ENCODE measurements around the gene HEATR5B.

Gene HEATR5B

GRCh38 chr2:36967236-36967876 lies 116.8 kb downstream of the HEATR5B start:
- H3K14ac ChIP-seq (ENCODE audit: low read length): peak overlapping the region; percentile 95
- no peaks in the 10 kb centered on the region for H3K9me3 ChIP-seq (ENCODE audit: insufficient read depth, low read depth, low read length)
- H2BK120ac ChIP-seq (ENCODE audit: insufficient read depth, low read length, poor library complexity): peak overlapping the region; percentile 68
- H3K27me3 ChIP-seq (ENCODE audit: insufficient read depth, low read length): no peaks in the 10 kb centered on the region
- no peak overlapping the region for H2AK5ac ChIP-seq (ENCODE audit: low read length)
- no peak overlapping the region for H3K18ac ChIP-seq (ENCODE audit: low read length)
- H4K91ac ChIP-seq (ENCODE audit: low read depth, low read length): peak overlapping the region; percentile 59
- no peak overlapping the region for H3K23ac ChIP-seq (ENCODE audit: low read length)
- H3K9ac ChIP-seq (ENCODE audit: low read length): no peak overlapping the region
- no peak overlapping the region for H3K4ac ChIP-seq (ENCODE audit: low read depth, low read length)
- WGBS (ENCODE audit: extremely low coverage, insufficient coverage, insufficient read length): no CpG with 5 or more reads among the region's 15 CpGs
- H3K4me2 ChIP-seq (ENCODE audit: low read length): peak overlapping the region; percentile 65
- peaks cover 15% of the 10 kb centered on the region for H3K79me2 ChIP-seq (ENCODE audit: control insufficient read depth, insufficient read depth, low read length, poor library complexity)
- H3K4me3 ChIP-seq (ENCODE audit: low read depth, low read length): peak overlapping the region; percentile 73
- H4K12ac ChIP-seq (ENCODE audit: low read depth, low read length): peak overlapping the region; percentile 85
- peaks cover 8 to 9% of the 10 kb centered on the region in 2 experiments for H3K4me1 ChIP-seq (ENCODE audit: control insufficient read depth in 1 of 2, insufficient read depth in 2 of 2, low read length in 2 of 2)
- peaks cover 14% of the 10 kb centered on the region for H3K79me1 ChIP-seq (ENCODE audit: low read length)
- H3K36me3 ChIP-seq (ENCODE audit: control insufficient read depth in 1 of 2, insufficient read depth in 2 of 2, low read length in 2 of 2): no peaks in the 10 kb centered on the region
- H2AFZ ChIP-seq (ENCODE audit: insufficient read depth, low read length, poor library complexity): peak overlapping the region; percentile 73
- no peak for DNase-seq
- peak overlapping the region; percentile 48 for H3K27ac ChIP-seq (ENCODE audit: low read depth, low read length)
- peak overlapping the region; percentile 50 for H2BK12ac ChIP-seq (ENCODE audit: low read length)
- peak overlapping the region; percentile 93 for H2BK5ac ChIP-seq (ENCODE audit: low read depth, low read length, poor library complexity)
- peak overlapping the region; percentile 97 for H4K8ac ChIP-seq (ENCODE audit: low read depth, low read length)

DNA sequence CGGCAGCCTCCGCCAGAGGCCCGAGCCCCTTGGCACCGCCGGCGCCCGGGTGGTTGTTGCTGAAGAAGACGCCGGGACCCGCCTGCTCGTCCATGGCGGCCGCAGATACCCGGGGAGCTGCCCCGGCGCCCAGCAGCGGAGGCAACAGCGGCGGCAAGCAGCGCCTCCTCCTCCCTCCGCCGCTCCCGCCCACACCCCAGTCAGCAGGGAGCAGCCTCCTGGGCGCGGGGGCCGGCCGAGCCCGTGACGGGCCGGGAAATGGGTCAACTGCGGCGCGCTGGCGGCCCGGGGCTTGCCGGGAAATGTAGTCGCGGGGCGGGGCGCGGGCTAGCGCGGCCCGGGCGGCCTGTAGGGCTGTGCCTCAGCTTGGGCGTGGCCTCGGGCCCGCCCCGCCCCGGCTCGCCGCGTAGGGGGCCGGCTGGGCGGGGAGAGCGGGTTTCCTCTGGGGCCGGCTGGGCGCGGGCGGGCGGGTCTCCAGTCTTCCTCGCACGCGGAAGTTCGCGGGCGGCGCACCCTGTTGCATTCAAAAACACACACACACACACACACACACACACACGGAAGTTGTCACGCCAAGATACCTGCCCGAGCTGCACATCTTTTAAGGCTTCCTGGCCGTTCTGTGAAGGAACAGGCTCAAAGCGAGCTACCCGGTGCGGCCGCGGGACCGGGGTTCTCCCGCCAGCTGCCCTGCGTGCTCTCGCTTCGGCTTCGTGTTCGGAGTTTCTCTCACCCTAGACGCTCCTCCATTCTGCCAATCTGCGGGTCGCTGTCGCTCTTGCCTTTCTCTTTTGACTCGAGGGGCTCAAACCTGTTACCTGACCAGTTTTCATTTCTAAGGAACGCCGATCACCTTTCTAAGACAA lies 117.6 kb downstream of the HEATR5B start, which contains the start of gene STRN:
STRN (minus strand) TSS at position 167 of the 866 bp plus-strand sequence; CDS start at position 94, 73 bp downstream.
- Histone ChIP-seq H3K14ac (ENCODE audit: low read length) (peak within 1 kb of the TSS; percentile 98), H3K4me2 (ENCODE audit: low read length) (peak within 1 kb of the TSS; percentile 65), H4K8ac (ENCODE audit: low read depth, low read length) (peak within 1 kb of the TSS; percentile 98), H3K4ac (ENCODE audit: low read depth, low read length) (peak within 1 kb of the TSS; percentile 96), H3K9ac (ENCODE audit: low read length) (peak within 1 kb of the TSS; percentile 95), H4K12ac (ENCODE audit: low read depth, low read length) (peak within 1 kb of the TSS; percentile 95), H3K9me3 (ENCODE audit: insufficient read depth, low read depth, low read length) (no peaks in the 10 kb centered on the region), H3K4me3 (ENCODE audit: low read depth, low read length) (peak within 1 kb of the TSS; percentile 89), H2BK12ac (ENCODE audit: low read length) (peak within 1 kb of the TSS; percentile 50), H4K91ac (ENCODE audit: low read depth, low read length) (peak within 1 kb of the TSS; percentile 98), H3K18ac (ENCODE audit: low read length) (peak within 1 kb of the TSS; percentile 97), H3K4me1 (ENCODE audit: control insufficient read depth in 1 of 2, insufficient read depth in 2 of 2, low read length in 2 of 2) (peaks cover 9 to 10% of the 10 kb centered on the region in 2 experiments), H3K23ac (ENCODE audit: low read length) (no peak within 1 kb of the TSS), H3K36me3 (ENCODE audit: control insufficient read depth in 1 of 2, insufficient read depth in 2 of 2, low read length in 2 of 2) (no peaks in the 10 kb centered on the region), H3K79me1 (ENCODE audit: low read length) (peaks cover 16% of the 10 kb centered on the region), H2AFZ (ENCODE audit: insufficient read depth, low read length, poor library complexity) (peak within 1 kb of the TSS; percentile 96), H3K27ac (ENCODE audit: low read depth, low read length) (peak within 1 kb of the TSS; percentile 98), H3K79me2 (ENCODE audit: control insufficient read depth, insufficient read depth, low read length, poor library complexity) (peaks cover 15% of the 10 kb centered on the region), H2BK5ac (ENCODE audit: low read depth, low read length, poor library complexity) (peak within 1 kb of the TSS; percentile 98), H2AK5ac (ENCODE audit: low read length) (no peak within 1 kb of the TSS), H2BK120ac (ENCODE audit: insufficient read depth, low read length, poor library complexity) (peak within 1 kb of the TSS; percentile 96), H3K27me3 (ENCODE audit: insufficient read depth, low read length) (no peaks in the 10 kb centered on the region)
- no CpG with 5 or more reads among the region's 91 CpGs for WGBS (ENCODE audit: extremely low coverage, insufficient coverage, insufficient read length)
- DNase-seq: peak; percentile 98 to 99

DNA sequence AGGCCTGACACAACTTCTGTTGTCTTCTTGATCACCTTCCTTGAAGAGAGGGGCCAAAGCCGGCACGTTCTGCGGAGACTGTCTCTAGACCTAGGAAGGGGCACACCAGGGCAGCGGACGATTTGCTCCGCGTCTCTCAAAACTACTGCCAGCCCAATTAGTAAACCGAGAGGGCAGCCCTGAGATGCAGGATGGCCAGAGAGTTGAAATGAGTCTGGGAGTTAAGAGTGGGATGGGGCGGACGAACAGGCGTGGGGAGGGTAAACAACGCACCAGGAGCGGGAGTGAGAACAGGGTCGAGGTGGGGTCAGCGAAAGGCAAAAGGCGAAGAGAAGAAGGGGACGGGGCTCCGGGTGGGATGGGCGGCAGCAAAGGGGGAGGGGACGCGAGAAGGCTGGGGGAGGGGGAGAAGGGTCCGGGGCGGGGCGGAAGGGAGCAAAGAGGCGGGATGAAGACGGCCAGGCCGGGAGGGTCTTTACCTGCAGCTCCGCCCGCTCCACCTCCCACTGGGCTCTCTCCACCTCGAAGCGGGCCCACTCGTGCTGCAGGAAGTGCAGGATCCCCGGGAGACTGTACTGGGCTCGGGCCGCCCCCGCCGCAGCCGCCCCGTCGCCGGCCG lies 118.3 kb downstream of the HEATR5B start:
- H3K79me1 ChIP-seq (ENCODE audit: low read length): peaks cover 18% of the 10 kb centered on the region
- peak overlapping the region; percentile 98 for H3K14ac ChIP-seq (ENCODE audit: low read length)
- H2AFZ ChIP-seq (ENCODE audit: insufficient read depth, low read length, poor library complexity): peak overlapping the region; percentile 96
- peak overlapping the region; percentile 95 for H4K12ac ChIP-seq (ENCODE audit: low read depth, low read length)
- H3K4me3 ChIP-seq (ENCODE audit: low read depth, low read length): peak overlapping the region; percentile 89
- no peak overlapping the region for H2AK5ac ChIP-seq (ENCODE audit: low read length)
- peak in 1 of 2 donors; percentile 29 for DNase-seq
- H3K23ac ChIP-seq (ENCODE audit: low read length): no peak overlapping the region
- H2BK12ac ChIP-seq (ENCODE audit: low read length): no peak overlapping the region
- peak overlapping the region; percentile 96 for H3K4ac ChIP-seq (ENCODE audit: low read depth, low read length)
- H3K9ac ChIP-seq (ENCODE audit: low read length): peak overlapping the region; percentile 95
- H3K79me2 ChIP-seq (ENCODE audit: control insufficient read depth, insufficient read depth, low read length, poor library complexity): peaks cover 18% of the 10 kb centered on the region
- H3K27ac ChIP-seq (ENCODE audit: low read depth, low read length): peak overlapping the region; percentile 98
- peak overlapping the region; percentile 98 for H4K91ac ChIP-seq (ENCODE audit: low read depth, low read length)
- peak overlapping the region; percentile 98 for H4K8ac ChIP-seq (ENCODE audit: low read depth, low read length)
- H2BK5ac ChIP-seq (ENCODE audit: low read depth, low read length, poor library complexity): peak overlapping the region; percentile 98
- H3K36me3 ChIP-seq (ENCODE audit: control insufficient read depth in 1 of 2, insufficient read depth in 2 of 2, low read length in 2 of 2): no peaks in the 10 kb centered on the region
- H3K27me3 ChIP-seq (ENCODE audit: insufficient read depth, low read length): no peaks in the 10 kb centered on the region
- peak overlapping the region; percentile 96 for H2BK120ac ChIP-seq (ENCODE audit: insufficient read depth, low read length, poor library complexity)
- H3K4me2 ChIP-seq (ENCODE audit: low read length): peak overlapping the region; percentile 62
- peaks cover 10 to 12% of the 10 kb centered on the region in 2 experiments for H3K4me1 ChIP-seq (ENCODE audit: control insufficient read depth in 1 of 2, insufficient read depth in 2 of 2, low read length in 2 of 2)
- H3K18ac ChIP-seq (ENCODE audit: low read length): peak overlapping the region; percentile 97
- no peaks in the 10 kb centered on the region for H3K9me3 ChIP-seq (ENCODE audit: insufficient read depth, low read depth, low read length)
- WGBS (ENCODE audit: extremely low coverage, insufficient coverage, insufficient read length): no CpG with 5 or more reads among the region's 42 CpGs

GRCh38 chr2:36965206-36965605 lies 119.0 kb downstream of the HEATR5B start:
- no CpG with 5 or more reads among the region's 2 CpGs for WGBS (ENCODE audit: extremely low coverage, insufficient coverage, insufficient read length)

More at GRCh38 chr2:36965206-36965605, 119.0 kb downstream of the HEATR5B start:
- no peak for DNase-seq
- Histone ChIP-seq H3K27ac (ENCODE audit: low read depth, low read length) (peak overlapping the region; percentile 98), H3K4me3 (ENCODE audit: low read depth, low read length) (no peak overlapping the region), H3K79me1 (ENCODE audit: low read length) (peaks cover 18% of the 10 kb centered on the region), H3K4me2 (ENCODE audit: low read length) (peak overlapping the region; percentile 62), H3K4me1 (ENCODE audit: control insufficient read depth in 1 of 2, insufficient read depth in 2 of 2, low read length in 2 of 2) (peaks cover 10 to 12% of the 10 kb centered on the region in 2 experiments), H2BK120ac (ENCODE audit: insufficient read depth, low read length, poor library complexity) (no peak overlapping the region), H3K4ac (ENCODE audit: low read depth, low read length) (no peak overlapping the region), H2AFZ (ENCODE audit: insufficient read depth, low read length, poor library complexity) (no peak overlapping the region), H4K8ac (ENCODE audit: low read depth, low read length) (no peak overlapping the region), H4K91ac (ENCODE audit: low read depth, low read length) (no peak overlapping the region), H2AK5ac (ENCODE audit: low read length) (no peak overlapping the region), H2BK12ac (ENCODE audit: low read length) (no peak overlapping the region), H4K12ac (ENCODE audit: low read depth, low read length) (no peak overlapping the region), H2BK5ac (ENCODE audit: low read depth, low read length, poor library complexity) (no peak overlapping the region), H3K9ac (ENCODE audit: low read length) (no peak overlapping the region), H3K23ac (ENCODE audit: low read length) (no peak overlapping the region), H3K79me2 (ENCODE audit: control insufficient read depth, insufficient read depth, low read length, poor library complexity) (peaks cover 19% of the 10 kb centered on the region), H3K27me3 (ENCODE audit: insufficient read depth, low read length) (no peaks in the 10 kb centered on the region), H3K36me3 (ENCODE audit: control insufficient read depth in 1 of 2, insufficient read depth in 2 of 2, low read length in 2 of 2) (no peaks in the 10 kb centered on the region), H3K9me3 (ENCODE audit: insufficient read depth, low read depth, low read length) (no peaks in the 10 kb centered on the region), H3K18ac (ENCODE audit: low read length) (no peak overlapping the region), H3K14ac (ENCODE audit: low read length) (no peak overlapping the region)
